HuH-7 (cell line): ENCODE measurements around the gene NME4.

Experiments
- DNase-seq: peaks from one replicate; pipeline ENCODE4 v3.0.0; 2011; ENCODE audit warnings: low spot score

NME4 gene

GRCh38 chr16:426906-427249, 29.9 kb downstream of the NME4 start:
- no peak for DNase-seq

GRCh38 chr16:427250-427649, 30.3 kb downstream of the NME4 start:
- no peak for DNase-seq

GRCh38 chr16:430904-431303, 33.9 kb downstream of the NME4 start:
- DNase-seq = no peak

- no peak for DNase-seq
These were observed 43.6 kb downstream of the NME4 start for GRCh38 chr16:440627-441026.

- DNase-seq = no peak
These were observed 44.4 kb downstream of the NME4 start for GRCh38 chr16:441447-441846.

GRCh38 chr16:442976-443375, 46.0 kb downstream of the NME4 start:
- no peak for DNase-seq

- DNase-seq = no peak
These were observed 47.0 kb downstream of the NME4 start for GRCh38 chr16:444027-444426.

- DNase-seq = no peak
These were observed 48.6 kb downstream of the NME4 start for GRCh38 chr16:445566-445965.
